Loucy (cell line): ENCODE data around the gene VSTM2B.

Experiments
- H2AFZ ChIP-seq: fragments of 200-600 bp; sonication (generic); 2 replicates; pipeline ENCODE4 v1.6.0; 2016; ENCODE audit warnings: antibody characterized with exemption, mild to moderate bottlenecking, low read length, moderate library complexity
- H3F3A ChIP-seq: fragments of 200-600 bp; 2 replicates; pipeline ENCODE4 v1.6.0; 2016; ENCODE audit warnings: antibody characterized with exemption, low read depth, mild to moderate bottlenecking
- H3K27me3 ChIP-seq: fragments of 200-600 bp; sonication (generic); 2 replicates; pipeline ENCODE4 v1.6.1; 2014; ENCODE audit warnings: low read length, mild to moderate bottlenecking; ENCODE audit not compliant: insufficient read depth, poor library complexity, severe bottlenecking
- H3K36me3 ChIP-seq: fragments of 200-600 bp; sonication (generic); 2 replicates; pipeline ENCODE4 v1.6.1; 2016; ENCODE audit warnings: low read length; ENCODE audit not compliant: insufficient read depth
- H3K4me1 ChIP-seq: fragments of 200-600 bp; sonication (generic); 2 replicates; pipeline ENCODE4 v1.5.1; 2014; ENCODE audit warnings: low read length, mild to moderate bottlenecking; ENCODE audit not compliant: insufficient read depth, poor library complexity, severe bottlenecking
- H3K4me2 ChIP-seq: fragments of 200-600 bp; sonication (generic); 2 replicates; pipeline ENCODE4 v1.6.0; 2014; ENCODE audit warnings: antibody characterized with exemption, low read length, low read depth, mild to moderate bottlenecking; ENCODE audit not compliant: poor library complexity, severe bottlenecking
- H3K4me3 ChIP-seq: fragments of 200-600 bp; sonication (generic); 2 replicates; pipeline ENCODE4 v1.5.1; 2014; ENCODE audit warnings: low read length, mild to moderate bottlenecking, mixed read lengths; ENCODE audit not compliant: poor library complexity, severe bottlenecking
- H3K79me2 ChIP-seq: fragments of 200-600 bp; sonication (generic); 2 replicates; pipeline ENCODE4 v1.6.1; 2014; ENCODE audit warnings: low read length; ENCODE audit not compliant: insufficient read depth
- H3K9ac ChIP-seq: fragments of 200-600 bp; sonication (generic); 2 replicates; pipeline ENCODE4 v1.6.0; 2014; ENCODE audit warnings: mild to moderate bottlenecking, low read depth, low read length, moderate library complexity; ENCODE audit not compliant: poor library complexity, severe bottlenecking
- H3K9me2 ChIP-seq: fragments of 200-600 bp; sonication (generic); replicated peaks from 2 replicates; pipeline ENCODE4 v1.6.1; 2016; ENCODE audit warnings: low read depth, low read length, mixed read lengths
- H3K9me3 ChIP-seq: fragments of 200-600 bp; sonication (generic); 2 replicates; pipeline ENCODE4 v1.6.1; 2014; ENCODE audit warnings: mild to moderate bottlenecking, antibody characterized with exemption, low read length, low read depth; ENCODE audit not compliant: insufficient read depth
- H4K20me1 ChIP-seq: fragments of 200-600 bp; sonication (generic); 2 replicates; pipeline ENCODE4 v1.6.0; 2014; ENCODE audit warnings: antibody characterized with exemption, low read length, mild to moderate bottlenecking; ENCODE audit not compliant: insufficient read depth, poor library complexity, severe bottlenecking
- CTCF ChIP-seq: fragments of 200-600 bp; sonication (generic); conservative IDR thresholded peaks from 2 replicates; pipeline ENCODE4 v1.5.1; 2014; ENCODE audit warnings: mild to moderate bottlenecking, antibody characterized with exemption, low read length
- EZH2phosphoT487 ChIP-seq: fragments of 200-600 bp; IDR thresholded peaks from 2 replicates; pipeline ENCODE4 v1.6.1; 2018; ENCODE audit warnings: antibody characterized with exemption, mild to moderate bottlenecking, moderate library complexity, borderline replicate concordance

VSTM2B gene

DNA sequence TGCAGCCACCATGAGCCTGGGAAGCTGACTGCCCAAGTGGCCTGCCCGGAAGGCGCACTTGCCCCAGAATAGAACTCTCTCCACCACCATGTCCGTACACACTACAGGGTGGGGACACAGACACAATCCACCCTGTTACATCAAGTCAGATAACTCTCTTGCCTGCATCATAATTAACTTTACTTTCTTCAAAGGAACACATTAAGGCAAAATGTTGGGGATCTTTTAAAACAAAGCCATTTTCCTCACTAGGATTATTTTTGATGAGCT is 23.3 kb upstream of the VSTM2B start:
- no peaks in the 10 kb centered on the region for H3K4me1 ChIP-seq
- no peak overlapping the region for H3K9ac ChIP-seq
- no peaks in the 10 kb centered on the region for H3K36me3 ChIP-seq

DNA sequence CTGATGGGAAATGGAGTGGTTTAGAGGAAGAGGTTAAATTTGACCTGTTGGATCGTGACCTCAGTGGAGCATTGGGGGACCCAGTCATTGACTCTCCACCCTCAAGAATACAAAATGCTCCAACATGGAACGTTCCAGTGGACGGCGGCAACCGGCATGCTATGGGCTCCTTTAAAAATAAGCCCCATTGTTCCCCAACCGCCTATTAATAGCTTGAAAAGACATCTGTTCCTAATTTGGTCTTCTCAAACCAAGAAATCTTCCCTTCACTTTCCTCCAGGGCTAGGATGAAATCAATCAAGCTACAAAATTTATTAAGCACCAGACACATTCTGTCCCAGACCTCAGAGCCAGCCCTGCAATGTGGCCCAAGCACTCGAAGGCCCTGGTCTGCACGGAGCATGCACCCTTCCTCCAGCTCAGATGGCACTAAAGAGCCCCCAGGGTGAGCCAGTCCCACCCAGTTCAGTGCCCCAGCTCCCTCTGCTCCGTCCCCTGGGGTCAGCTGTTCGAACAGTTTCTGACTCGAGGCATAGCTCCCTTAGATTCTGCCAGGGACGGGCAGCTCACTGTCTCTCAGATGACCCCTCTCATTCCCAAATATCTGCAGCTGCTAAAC is 22.5 kb upstream of the VSTM2B start:
- H3K4me3 ChIP-seq = no peak overlapping the region
- no peak overlapping the region for H3K4me2 ChIP-seq
- H3K9ac ChIP-seq = no peak overlapping the region
- H2AFZ ChIP-seq = no peak overlapping the region
- H3K9me3 ChIP-seq = peaks cover 13% of the 10 kb centered on the region; the same call in 1 of the 2 replicates
- H3F3A ChIP-seq = no peaks in the 10 kb centered on the region
- H3K4me1 ChIP-seq = no peaks in the 10 kb centered on the region
- H4K20me1 ChIP-seq = no peaks in the 10 kb centered on the region
- TF ChIP-seq EZH2phosphoT487 (no peak), CTCF (no peak)
- H3K36me3 ChIP-seq = no peaks in the 10 kb centered on the region
- no peaks in the 10 kb centered on the region for H3K27me3 ChIP-seq
- H3K79me2 ChIP-seq = no peaks in the 10 kb centered on the region
- H3K9me2 ChIP-seq = no peaks in the 10 kb centered on the region

More for the DNA sequence above, 23.3 kb upstream of the VSTM2B start:
- Histone ChIP-seq H3K4me3 (no peak overlapping the region), H3F3A (no peaks in the 10 kb centered on the region), H2AFZ (no peak overlapping the region), H3K9me2 (no peaks in the 10 kb centered on the region), H4K20me1 (no peaks in the 10 kb centered on the region), H3K79me2 (no peaks in the 10 kb centered on the region), H3K4me2 (no peak overlapping the region), H3K27me3 (no peaks in the 10 kb centered on the region), H3K9me3 (peaks cover 11% of the 10 kb centered on the region; the same call in 1 of the 2 replicates)
- TF ChIP-seq CTCF = no peak
- no peak for TF ChIP-seq EZH2phosphoT487

DNA sequence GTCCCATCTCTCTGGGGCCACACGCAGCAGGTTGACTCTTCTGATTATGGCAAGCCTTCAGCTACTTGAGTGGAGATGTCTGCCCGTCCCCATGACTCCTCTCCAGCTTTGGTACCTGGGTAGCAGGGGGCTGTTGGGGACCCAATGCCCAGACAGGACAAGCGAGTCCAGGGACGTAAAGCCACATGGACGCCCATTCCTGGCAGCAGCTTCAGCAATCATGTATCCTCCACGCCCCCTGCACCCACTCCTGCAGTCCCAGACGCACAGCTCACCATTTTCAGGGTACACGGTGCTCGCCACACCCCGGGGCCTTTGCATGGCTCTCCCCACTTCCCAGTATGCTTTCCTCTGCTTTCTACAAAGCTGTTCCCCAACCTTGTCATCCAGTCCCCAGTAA is 22.0 kb upstream of the VSTM2B start:
- no peak for TF ChIP-seq EZH2phosphoT487
- no peak for TF ChIP-seq CTCF
- no peak overlapping the region for H2AFZ ChIP-seq
- H3K79me2 ChIP-seq = no peaks in the 10 kb centered on the region
- H3K36me3 ChIP-seq = no peaks in the 10 kb centered on the region
- H3K9ac ChIP-seq = no peak overlapping the region
- no peaks in the 10 kb centered on the region for H4K20me1 ChIP-seq
- no peaks in the 10 kb centered on the region for H3K27me3 ChIP-seq
- no peaks in the 10 kb centered on the region for H3F3A ChIP-seq
- no peak overlapping the region for H3K4me3 ChIP-seq
- H3K4me2 ChIP-seq = no peak overlapping the region
- no peaks in the 10 kb centered on the region for H3K9me2 ChIP-seq
- H3K4me1 ChIP-seq = no peaks in the 10 kb centered on the region
- peaks cover 13% of the 10 kb centered on the region; the same call in 1 of the 2 replicates for H3K9me3 ChIP-seq
